ENCODE measurements around the gene MYLIP. TPM values are rescaled to one million over a fixed set of nuclear protein-coding genes. Genes with fewer than 3 reads are reported as not detected.
A peak's percentile ranks its signal among the peaks of the same experiment; 100 is the strongest.

MYLIP gene
- total RNA-seq, 4 donors from 2014 or later = 49.9 to 131 (median 79.3) TPM

- Histone ChIP-seq H3K4me3 (peak overlapping the region; percentile 95 to 99), H3K36me3 (no peaks in the 10 kb centered on the region), H3K27ac (peak overlapping the region; percentile 94 to 98 (median 98)), H3K9me3 (no peaks in the 10 kb centered on the region), H3K4me1 (peaks cover 11 to 50% (median 31%) of the 10 kb centered on the region in 3 donors), H3K27me3 (no peaks in the 10 kb centered on the region)
- peak; percentile 54 for ATAC-seq
- 0 to 7% methylated on average over 3 of the region's 3 CpGs for WGBS, 2 donors (ENCODE audit: low coverage in 1 of 2)
- TF ChIP-seq CTCF (IDR thresholded peaks at IDR 0.05) (no peak), POLR2AphosphoS5 (IDR thresholded peaks at IDR 0.05) (peak; percentile 63), POLR2A (IDR thresholded peaks at IDR 0.05) (no peak)
These were observed 2.1 kb downstream of the MYLIP start for GRCh38 chr6:16130932-16131387.

- peaks cover 13 to 69% (median 47%) of the 10 kb centered on the region in 3 donors for H3K4me1 ChIP-seq
- peak overlapping the region in 1 of 2 donors; percentile 95 for H3K4me3 ChIP-seq
- no peaks in the 10 kb centered on the region for H3K27me3 ChIP-seq
- no peak for TF ChIP-seq EP300 (IDR thresholded peaks at IDR 0.05)
- TF ChIP-seq CTCF (IDR thresholded peaks at IDR 0.05) = no peak
- no peak for TF ChIP-seq POLR2AphosphoS5 (IDR thresholded peaks at IDR 0.05)
- TF ChIP-seq POLR2A (IDR thresholded peaks at IDR 0.05) = no peak
- H3K36me3 ChIP-seq = no peaks in the 10 kb centered on the region
- peak overlapping the region; percentile 28 to 97 (median 64) for H3K27ac ChIP-seq
- no peak for ATAC-seq
- no peaks in the 10 kb centered on the region for H3K9me3 ChIP-seq
These were observed 4.0 kb downstream of the MYLIP start for GRCh38 chr6:16132909-16133308.

GRCh38 chr6:16134430-16134829, 5.5 kb downstream of the MYLIP start:
- WGBS, 2 donors (ENCODE audit: low coverage in 1 of 2) = 9 to 19% methylated on average over 1 of the region's 1 CpG
- Histone ChIP-seq H3K36me3 (no peaks in the 10 kb centered on the region), H3K4me3 (no peak overlapping the region), H3K27ac (peak overlapping the region in 3 of 4 donors; percentile 59 to 97 (median 60)), H3K27me3 (no peaks in the 10 kb centered on the region), H3K4me1 (peaks cover 13 to 84% (median 52%) of the 10 kb centered on the region in 3 donors), H3K9me3 (no peaks in the 10 kb centered on the region)
- ATAC-seq = no peak
- no peak for TF ChIP-seq POLR2A (IDR thresholded peaks at IDR 0.05)
- TF ChIP-seq CTCF (IDR thresholded peaks at IDR 0.05) = no peak

- H3K9me3 ChIP-seq = no peaks in the 10 kb centered on the region
- H3K27me3 ChIP-seq = no peaks in the 10 kb centered on the region
- H3K27ac ChIP-seq = peak overlapping the region; percentile 34 to 97 (median 60)
- TF ChIP-seq EP300 (IDR thresholded peaks at IDR 0.05) (no peak), CTCF (IDR thresholded peaks at IDR 0.05) (no peak), POLR2A (IDR thresholded peaks at IDR 0.05) (no peak), POLR2AphosphoS5 (IDR thresholded peaks at IDR 0.05) (peak; percentile 24)
- no peaks in the 10 kb centered on the region for H3K36me3 ChIP-seq
- H3K4me3 ChIP-seq = peak overlapping the region in 1 of 2 donors; percentile 10
- peaks cover 13 to 91% (median 52%) of the 10 kb centered on the region in 3 donors for H3K4me1 ChIP-seq
- no peak for ATAC-seq
These were observed 6.2 kb downstream of the MYLIP start for GRCh38 chr6:16135066-16135465.

GRCh38 chr6:16136091-16136490, 7.2 kb downstream of the MYLIP start:
- Histone ChIP-seq H3K36me3 (no peaks in the 10 kb centered on the region), H3K4me3 (no peak overlapping the region), H3K9me3 (no peaks in the 10 kb centered on the region), H3K27me3 (no peaks in the 10 kb centered on the region), H3K4me1 (peaks cover 13 to 99% (median 52%) of the 10 kb centered on the region in 3 donors), H3K27ac (peak overlapping the region in 2 of 4 donors; percentile 48 to 55)
- TF ChIP-seq EP300 (IDR thresholded peaks at IDR 0.05) (no peak), POLR2AphosphoS5 (IDR thresholded peaks at IDR 0.05) (no peak)
- no peak for ATAC-seq
- WGBS, 2 donors (ENCODE audit: low coverage in 1 of 2) = 50 to 67% methylated on average over 1 to 3 of the region's 3 CpGs

Data from gastroesophageal sphincter (tissue), 4 donors.